HepG2 (cell line): ENCODE results near the gene MTIF3. TPM values are rescaled to one million over a fixed set of nuclear protein-coding genes. Genes with fewer than 3 reads are reported as not detected.

ENCODE experiments used
- BRCA1 ChIP-seq: sonication (generic); formaldehyde crosslinking; IDR thresholded peaks from 2 replicates; pipeline ENCODE4 v1.4.0; 2020; ENCODE audit warnings: missing genetic modification reagents
- CHCHD3 ChIP-seq: sonication (generic); formaldehyde crosslinking; IDR thresholded peaks from 2 replicates; pipeline ENCODE4 v1.8.0; 2022; ENCODE audit warnings: mild to moderate bottlenecking, missing genetic modification reagents, moderate library complexity
- EEA1 ChIP-seq: sonication (generic); formaldehyde crosslinking; IDR thresholded peaks from 2 replicates; pipeline ENCODE4 v1.5.1; 2020; ENCODE audit warnings: mild to moderate bottlenecking, missing genetic modification reagents, borderline replicate concordance
- FLYWCH1 ChIP-seq: sonication (generic); formaldehyde crosslinking; IDR thresholded peaks from 2 replicates; pipeline ENCODE4 v1.8.1; 2023; ENCODE audit warnings: mild to moderate bottlenecking, missing genetic modification reagents
- GZF1 ChIP-seq: sonication (generic); formaldehyde crosslinking; IDR thresholded peaks from 2 replicates; pipeline ENCODE4 v1.5.1; 2020; ENCODE audit warnings: mild to moderate bottlenecking, missing genetic modification reagents
- IKZF4 ChIP-seq: sonication (generic); formaldehyde crosslinking; IDR thresholded peaks from 2 replicates; pipeline ENCODE4 v1.5.1; 2020; ENCODE audit warnings: borderline replicate concordance, mild to moderate bottlenecking, low read depth, missing genetic modification reagents; ENCODE audit errors: not compliant biosample characterization
- MED8 ChIP-seq: sonication (generic); formaldehyde crosslinking; IDR thresholded peaks from 2 replicates; pipeline ENCODE4 v1.8.1; 2023; ENCODE audit warnings: mild to moderate bottlenecking, missing genetic modification reagents; ENCODE audit not compliant: insufficient replicate concordance
- MEIS2 ChIP-seq: sonication (generic); formaldehyde crosslinking; IDR thresholded peaks from 2 replicates; pipeline ENCODE4 v1.9.0; 2021; ENCODE audit warnings: mild to moderate bottlenecking, missing genetic modification reagents
- NBN ChIP-seq: fragments of 450-650 bp; conservative IDR thresholded peaks from 2 replicates; pipeline ENCODE4 v1.6.1; 2017
- PHF20 ChIP-seq: sonication (generic); formaldehyde crosslinking; IDR thresholded peaks from 2 replicates; pipeline ENCODE4 v1.5.0; 2020; ENCODE audit warnings: mild to moderate bottlenecking, missing genetic modification reagents
- SIX4 ChIP-seq: sonication (generic); formaldehyde crosslinking; IDR thresholded peaks from 2 replicates; pipeline ENCODE4 v1.4.0; 2020; ENCODE audit warnings: missing genetic modification reagents
- SOX13 ChIP-seq, 3 experiments: fragments of 450-650 bp in 1 of 3; sonication (generic) in 1 of 3; formaldehyde crosslinking in 1 of 3; IDR thresholded peaks in 2 of 3; conservative IDR thresholded peaks in 1 of 3; 2 replicates each; pipeline versions ENCODE4 v1.5.0 to v1.6.1; 2016 to 2020; ENCODE audit warnings: antibody characterized with exemption in 1 of 3, mild to moderate bottlenecking in 1 of 3, missing compliant biosample characterization in 1 of 3, missing genetic modification reagents in 1 of 3, moderate library complexity in 1 of 3
- ZFP37 ChIP-seq: sonication (generic); formaldehyde crosslinking; IDR thresholded peaks from 2 replicates; pipeline ENCODE4 v1.4.0; 2020; ENCODE audit warnings: missing genetic modification reagents, borderline replicate concordance
- ZNF263 ChIP-seq: sonication (generic); formaldehyde crosslinking; IDR thresholded peaks from 2 replicates; pipeline ENCODE4 v1.4.0; 2020; ENCODE audit warnings: missing genetic modification reagents
- ZNF446 ChIP-seq: sonication (generic); formaldehyde crosslinking; IDR thresholded peaks from 2 replicates; pipeline ENCODE4 v1.5.0; 2020; ENCODE audit warnings: mild to moderate bottlenecking, missing genetic modification reagents
- ZNF737 ChIP-seq: sonication (generic); formaldehyde crosslinking; IDR thresholded peaks from 2 replicates; pipeline ENCODE4 v1.5.0; 2020; ENCODE audit warnings: missing genetic modification reagents, mild to moderate bottlenecking, borderline replicate concordance
- ZNF761 ChIP-seq: sonication (generic); formaldehyde crosslinking; conservative IDR thresholded peaks from 2 replicates; pipeline ENCODE4 v1.4.0; 2020; ENCODE audit warnings: mild to moderate bottlenecking, missing genetic modification reagents
- ZNF782 ChIP-seq: sonication (generic); formaldehyde crosslinking; IDR thresholded peaks from 2 replicates; pipeline ENCODE4 v1.4.0; 2020; ENCODE audit warnings: missing genetic modification reagents, mild to moderate bottlenecking, borderline replicate concordance
- polyA plus RNA-seq, 8 experiments: library from polyadenylated mRNA; depleted of rRNA in 3 of 8; stranded (reverse) in 7 of 8; unstranded in 1 of 8; fragments of >200 nt; fragmentation: Illumina TruSeq in 4 of 8; extraction: Trizol in 4 of 8; gene quantifications; 2 replicates each; pipeline versions ENCODE4 v1.2.1 to v1.2.3, GENCODE V29; 2011 to 2016; ENCODE audit warnings: low read depth in 4 of 8, missing spikeins in 1 of 8, mixed read lengths in 1 of 8; ENCODE audit not compliant: insufficient read depth in 1 of 8
- total RNA-seq, 5 experiments: library from RNA; depleted of rRNA; stranded (reverse); fragments of >200 nt; fragmentation: Illumina TruSeq; extraction: Trizol; gene quantifications; 2 replicates each; pipeline ENCODE4 v1.2.3, GENCODE V29; 2016; ENCODE audit warnings: low read depth in 1 of 5
- TF ChIP-seq, protein P1 (sequence below): sonication (generic); formaldehyde crosslinking; IDR thresholded peaks from 2 replicates; pipeline ENCODE4 v1.8.0; 2022; ENCODE audit warnings: missing genetic modification reagents, mild to moderate bottlenecking, moderate library complexity, borderline replicate concordance
- TF ChIP-seq, protein P2 (sequence below): sonication (generic); formaldehyde crosslinking; IDR thresholded peaks from 2 replicates; pipeline ENCODE4 v1.5.0; 2020; ENCODE audit warnings: missing genetic modification reagents

Gene MTIF3
- total and polyA plus RNA-seq, 2 of the 13 experiments (the other 11 are each of a cell fraction or from before 2014, with no cell fraction given), result 33.7 to 40.6 TPM

DNA sequence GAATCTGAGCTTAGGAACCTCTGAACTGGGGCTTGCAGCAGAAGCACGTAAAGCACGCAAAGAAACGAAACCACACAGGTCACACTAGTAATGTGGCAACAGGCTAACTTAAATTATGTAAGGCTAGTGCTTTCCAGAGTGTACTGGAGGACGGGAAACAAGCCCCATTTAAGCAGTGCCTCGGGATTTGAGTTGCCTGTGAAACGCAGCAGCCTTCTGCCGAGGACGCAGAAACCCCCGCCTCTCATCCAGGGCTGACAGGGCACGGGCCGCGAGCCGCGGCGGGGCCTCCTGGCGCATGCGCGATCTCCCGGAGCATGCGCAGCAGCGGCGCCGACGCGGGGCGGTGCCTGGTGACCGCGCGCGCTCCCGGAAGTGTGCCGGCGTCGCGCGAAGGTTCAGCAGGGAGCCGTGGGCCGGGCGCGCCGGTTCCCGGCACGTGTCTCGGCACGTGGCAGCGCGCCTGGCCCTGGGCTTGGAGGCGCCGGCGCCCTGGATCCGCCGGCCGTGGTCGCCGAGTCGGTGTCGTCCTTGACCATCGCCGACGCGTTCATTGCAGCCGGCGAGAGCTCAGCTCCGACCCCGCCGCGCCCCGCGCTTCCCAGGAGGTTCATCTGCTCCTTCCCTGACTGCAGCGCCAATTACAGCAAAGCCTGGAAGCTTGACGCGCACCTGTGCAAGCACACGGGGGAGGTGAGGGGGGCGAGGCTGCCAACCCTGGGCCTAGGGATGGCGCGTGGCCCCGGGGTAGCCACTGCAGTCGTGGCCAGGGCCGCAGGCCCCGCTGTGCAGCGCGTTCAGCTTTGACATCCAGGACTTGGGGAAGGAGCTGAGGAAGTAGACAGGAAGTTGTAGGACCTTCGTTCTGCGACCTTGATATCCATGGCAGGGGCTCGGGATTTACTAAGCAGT, 25.9 kb downstream of the MTIF3 start, which contains the start of gene GTF3A (continued):
- TF ChIP-seq, protein P1, sequence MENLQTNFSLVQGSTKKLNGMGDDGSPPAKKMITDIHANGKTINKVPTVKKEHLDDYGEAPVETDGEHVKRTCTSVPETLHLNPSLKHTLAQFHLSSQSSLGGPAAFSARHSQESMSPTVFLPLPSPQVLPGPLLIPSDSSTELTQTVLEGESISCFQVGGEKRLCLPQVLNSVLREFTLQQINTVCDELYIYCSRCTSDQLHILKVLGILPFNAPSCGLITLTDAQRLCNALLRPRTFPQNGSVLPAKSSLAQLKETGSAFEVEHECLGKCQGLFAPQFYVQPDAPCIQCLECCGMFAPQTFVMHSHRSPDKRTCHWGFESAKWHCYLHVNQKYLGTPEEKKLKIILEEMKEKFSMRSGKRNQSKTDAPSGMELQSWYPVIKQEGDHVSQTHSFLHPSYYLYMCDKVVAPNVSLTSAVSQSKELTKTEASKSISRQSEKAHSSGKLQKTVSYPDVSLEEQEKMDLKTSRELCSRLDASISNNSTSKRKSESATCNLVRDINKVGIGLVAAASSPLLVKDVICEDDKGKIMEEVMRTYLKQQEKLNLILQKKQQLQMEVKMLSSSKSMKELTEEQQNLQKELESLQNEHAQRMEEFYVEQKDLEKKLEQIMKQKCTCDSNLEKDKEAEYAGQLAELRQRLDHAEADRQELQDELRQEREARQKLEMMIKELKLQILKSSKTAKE (CRISPR knock-in tag), result no peak
- TF ChIP-seq SIX4 (no peak), MED8 (CRISPR knock-in tag) (peak; percentile 89), ZNF761 (CRISPR knock-in tag) (no peak; the same call in 1 of the 2 replicates), GZF1 (no peak), EEA1 (CRISPR knock-in tag) (peak; percentile 98; the same call in 1 of the 2 replicates), PHF20 (peak; percentile 69), ZNF263 (CRISPR knock-in tag) (peak; percentile 70; the same call in 1 of the 2 replicates), BRCA1 (CRISPR knock-in tag) (0 out of 2 replicates have a peak, but pooled peaks have one; percentile 33), SOX13 (IDR thresholded peaks at IDR 0.05) (no peak), SOX13 (CRISPR knock-in tag; conservative IDR thresholded peaks at IDR 0.05 in 1 of 2, IDR thresholded peaks at IDR 0.05 in 1 of 2) (no peak), CHCHD3 (CRISPR knock-in tag) (peak; percentile 98), MEIS2 (CRISPR knock-in tag) (peak; percentile 97), ZFP37 (CRISPR knock-in tag) (no peak), ZNF737 (CRISPR knock-in tag) (no peak), ZNF782 (CRISPR knock-in tag) (peak; percentile 59; the same call in 1 of the 2 replicates), FLYWCH1 (CRISPR knock-in tag) (0 out of 2 replicates have a peak, but pooled peaks have one; percentile 90), ZNF446 (CRISPR knock-in tag) (peak; percentile 99), IKZF4 (CRISPR knock-in tag) (peak; percentile 99), NBN (no peak)
- TF ChIP-seq, protein P2, sequence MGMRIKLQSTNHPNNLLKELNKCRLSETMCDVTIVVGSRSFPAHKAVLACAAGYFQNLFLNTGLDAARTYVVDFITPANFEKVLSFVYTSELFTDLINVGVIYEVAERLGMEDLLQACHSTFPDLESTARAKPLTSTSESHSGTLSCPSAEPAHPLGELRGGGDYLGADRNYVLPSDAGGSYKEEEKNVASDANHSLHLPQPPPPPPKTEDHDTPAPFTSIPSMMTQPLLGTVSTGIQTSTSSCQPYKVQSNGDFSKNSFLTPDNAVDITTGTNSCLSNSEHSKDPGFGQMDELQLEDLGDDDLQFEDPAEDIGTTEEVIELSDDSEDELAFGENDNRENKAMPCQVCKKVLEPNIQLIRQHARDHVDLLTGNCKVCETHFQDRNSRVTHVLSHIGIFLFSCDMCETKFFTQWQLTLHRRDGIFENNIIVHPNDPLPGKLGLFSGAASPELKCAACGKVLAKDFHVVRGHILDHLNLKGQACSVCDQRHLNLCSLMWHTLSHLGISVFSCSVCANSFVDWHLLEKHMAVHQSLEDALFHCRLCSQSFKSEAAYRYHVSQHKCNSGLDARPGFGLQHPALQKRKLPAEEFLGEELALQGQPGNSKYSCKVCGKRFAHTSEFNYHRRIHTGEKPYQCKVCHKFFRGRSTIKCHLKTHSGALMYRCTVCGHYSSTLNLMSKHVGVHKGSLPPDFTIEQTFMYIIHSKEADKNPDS (CRISPR knock-in tag), result no peak; the same call in 1 of the 2 replicates
